UCSD-AML1 (cell line): ENCODE measurements around the gene ANO7.

Experiments
- DNase-seq: peaks from one replicate; lab custom pipeline; 2025; ENCODE audit not compliant: unreplicated experiment; lab: John Stamatoyannopoulos, UW

Gene ANO7

GRCh38 chr2:241207151-241207550 lies 18.7 kb downstream of the ANO7 start:
- DNase-seq, result no peak

- DNase-seq, result no peak
Observed at GRCh38 chr2:241207641-241208040, 19.2 kb downstream of the ANO7 start.

- DNase-seq, result no peak
Observed at GRCh38 chr2:241208058-241208457, 19.6 kb downstream of the ANO7 start.

- DNase-seq, result no peak
Observed at GRCh38 chr2:241209271-241209670, 20.8 kb downstream of the ANO7 start.

GRCh38 chr2:241211276-241211675 lies 22.8 kb downstream of the ANO7 start:
- no peak for DNase-seq

GRCh38 chr2:241213041-241213440 lies 24.6 kb downstream of the ANO7 start:
- no peak for DNase-seq

GRCh38 chr2:241213567-241213966 lies 25.1 kb downstream of the ANO7 start:
- no peak for DNase-seq

- no peak for DNase-seq
Observed at GRCh38 chr2:241214209-241214608, 25.7 kb downstream of the ANO7 start.

GRCh38 chr2:241214766-241215165 lies 26.3 kb downstream of the ANO7 start:
- DNase-seq, result no peak

GRCh38 chr2:241215421-241215820 lies 26.9 kb downstream of the ANO7 start:
- no peak for DNase-seq

- DNase-seq, result no peak
Observed at GRCh38 chr2:241216211-241216761, 27.8 kb downstream of the ANO7 start.

- peak; percentile 35 for DNase-seq
Observed at GRCh38 chr2:241217320-241218031, 29.0 kb downstream of the ANO7 start.

GRCh38 chr2:241218131-241219029 lies 29.9 kb downstream of the ANO7 start:
- DNase-seq, result peak; percentile 47

- no peak for DNase-seq
Observed at GRCh38 chr2:241219030-241219382, 30.5 kb downstream of the ANO7 start.

- no peak for DNase-seq
Observed at GRCh38 chr2:241219856-241220356, 31.4 kb downstream of the ANO7 start.

- DNase-seq, result no peak
Observed at GRCh38 chr2:241223211-241224017, 34.9 kb downstream of the ANO7 start.

- DNase-seq, result no peak
Observed at GRCh38 chr2:241224018-241224850, 35.8 kb downstream of the ANO7 start.

- no peak for DNase-seq
Observed at GRCh38 chr2:241224851-241225438, 36.5 kb downstream of the ANO7 start.

GRCh38 chr2:241225545-241225944 lies 37.1 kb downstream of the ANO7 start:
- no peak for DNase-seq

GRCh38 chr2:241225983-241226382 lies 37.5 kb downstream of the ANO7 start:
- no peak for DNase-seq
